HepG2 (cell line): Measurements from ENCODE around the gene XRCC3. TPM values are rescaled to one million over a fixed set of nuclear protein-coding genes. Genes with fewer than 3 reads are reported as not detected.

Experiments used
- ATAC-seq: fragments of 200-7000 bp; cut with Tn5 transposase; 3 replicates; pipeline ENCODE4 v1.9.1; 2020; ENCODE audit warnings: mild to moderate bottlenecking, moderate library complexity
- BruUV-seq: library from RNA; stranded (reverse); fragments of 400-500 nt; replicated peaks from 2 replicates; lab custom pipeline; 2021; lab: Mats Ljungman, UMichigan
- CTCF ChIA-PET: fragments of 300-600 bp; formaldehyde crosslinking; extraction: SDS; loops from one replicate; lab custom pipeline; 2021; ENCODE audit warnings: low total read pairs, inconsistent platforms, low intra/inter-chr PET ratio; lab: Yijun Ruan, JAX
- POLR2A ChIA-PET: fragments of 350-600 bp; sonication (Branson Sonifier 250); formaldehyde crosslinking; loops from one replicate; lab custom pipeline; 2020; ENCODE audit warnings: antibody characterized with exemption, inconsistent platforms; lab: Yijun Ruan, JAX
- DNase-seq: peaks from one replicate; pipeline ENCODE4 v3.0.0-alpha.2; 2015; ENCODE audit warnings: low spot score
- FAIRE-seq: peaks from 3 replicates; lab custom pipeline; 2011; peaks lifted over from hg19 to GRCh38; lab: Jason Lieb, UNC
- H2AFZ ChIP-seq: one replicate; pipeline ENCODE4 v1.6.1; 2011; ENCODE audit warnings: low read length, inconsistent platforms
- H3K27ac ChIP-seq: fragments of 300-600 bp; 3 replicates; pipeline ENCODE4 v1.8.0; 2011; ENCODE audit warnings: mixed run types, mild to moderate bottlenecking, mixed read lengths, low read length, inconsistent platforms; ENCODE audit not compliant: insufficient read depth; ENCODE audit errors: extremely low read length
- H3K27me3 ChIP-seq, 2 experiments: fragments of 200-600 bp in 1 of 2; 2 replicates in 1 of 2; 3 replicates in 1 of 2; pipeline versions ENCODE4 v1.6.0 to v1.8.0; 2011; ENCODE audit warnings: low read length in 2 of 2, mild to moderate bottlenecking in 2 of 2, moderate library complexity in 2 of 2, inconsistent platforms in 1 of 2; ENCODE audit not compliant: insufficient read depth in 2 of 2, control insufficient read depth in 1 of 2
- H3K36me3 ChIP-seq, 2 experiments: fragments of 200-600 bp in 1 of 2; replicated peaks in 1 of 2; 2 replicates in 1 of 2; 3 replicates in 1 of 2; pipeline versions ENCODE4 v1.5.1 to v1.8.0; 2011; ENCODE audit warnings: low read length in 2 of 2, inconsistent platforms in 1 of 2; ENCODE audit not compliant: insufficient read depth in 2 of 2, control insufficient read depth in 1 of 2
- H3K4me1 ChIP-seq: 2 replicates; pipeline ENCODE4 v1.5.1; 2012; ENCODE audit warnings: low read length, inconsistent platforms; ENCODE audit not compliant: insufficient read depth
- H3K4me2 ChIP-seq: 2 replicates; pipeline ENCODE4 v1.6.0; 2011; ENCODE audit warnings: low read depth, low read length, inconsistent platforms
- H3K4me3 ChIP-seq, 3 experiments: fragments of 200-600 bp in 1 of 3; sonication (generic), shearing (Covaris generic) in 1 of 3; replicated peaks in 1 of 3; 2 replicates each; pipeline ENCODE4 v1.5.1; 2011 to 2016; ENCODE audit warnings: low read length in 3 of 3, inconsistent platforms in 2 of 3, low read depth in 2 of 3, mild to moderate bottlenecking in 2 of 3, control low read depth in 1 of 3, mixed read lengths in 1 of 3; ENCODE audit not compliant: insufficient read depth in 1 of 3
- H3K79me2 ChIP-seq: one replicate; pipeline ENCODE4 v1.6.1; 2011; ENCODE audit warnings: low read length, inconsistent platforms; ENCODE audit not compliant: insufficient read depth
- H3K9ac ChIP-seq: 2 replicates; pipeline ENCODE4 v1.6.0; 2011; ENCODE audit warnings: mild to moderate bottlenecking, low read depth, low read length, inconsistent platforms; ENCODE audit not compliant: insufficient read depth
- H3K9me3 ChIP-seq: 2 replicates; pipeline ENCODE4 v1.5.1; 2012; ENCODE audit warnings: mild to moderate bottlenecking, low read length
- H4K20me1 ChIP-seq: 2 replicates; pipeline ENCODE4 v1.6.0; 2011; ENCODE audit warnings: inconsistent platforms, mild to moderate bottlenecking, low read length, moderate library complexity; ENCODE audit not compliant: insufficient read depth
- ELF4 ChIP-seq: sonication (generic); formaldehyde crosslinking; IDR thresholded peaks from 2 replicates; pipeline ENCODE4 v1.5.0; 2020; ENCODE audit warnings: missing genetic modification reagents, mild to moderate bottlenecking, moderate library complexity, borderline replicate concordance
- IRX3 ChIP-seq: sonication (generic); formaldehyde crosslinking; IDR thresholded peaks from 2 replicates; pipeline ENCODE4 v1.8.1; 2023; ENCODE audit warnings: mild to moderate bottlenecking, low read depth, missing genetic modification reagents, borderline replicate concordance
- PITX1 ChIP-seq: sonication (generic); formaldehyde crosslinking; IDR thresholded peaks from 2 replicates; pipeline ENCODE4 v1.5.1; 2020; ENCODE audit warnings: mild to moderate bottlenecking, missing genetic modification reagents
- U2AF2 ChIP-seq: fragments of 200-400 bp; formaldehyde crosslinking; IDR thresholded peaks from 2 replicates; pipeline ENCODE4 v1.6.1; 2017; ENCODE audit warnings: low read depth, mild to moderate bottlenecking, low read length
- ZNF547 ChIP-seq: sonication (generic); formaldehyde crosslinking; IDR thresholded peaks from 2 replicates; pipeline ENCODE4 v1.5.1; 2020; ENCODE audit warnings: mild to moderate bottlenecking, missing genetic modification reagents
- ZNF567 ChIP-seq: sonication (generic); formaldehyde crosslinking; IDR thresholded peaks from 2 replicates; pipeline ENCODE4 v1.8.1; 2023; ENCODE audit warnings: mild to moderate bottlenecking, missing genetic modification reagents, borderline replicate concordance
- ZNF605 ChIP-seq: sonication (generic); formaldehyde crosslinking; IDR thresholded peaks from 2 replicates; pipeline ENCODE4 v1.8.0; 2022; ENCODE audit warnings: mild to moderate bottlenecking, missing genetic modification reagents
- ZNF713 ChIP-seq: sonication (generic); formaldehyde crosslinking; IDR thresholded peaks from 2 replicates; pipeline ENCODE4 v1.4.0; 2020; ENCODE audit warnings: mild to moderate bottlenecking, missing genetic modification reagents
- WGBS: methylation state at CpG from one replicate; pipeline ENCODE4 v1.1.6; 2017; ENCODE audit warnings: low lambda C conversion rate; 5-methylcytosine and 5-hydroxymethylcytosine counted together
- in situ Hi-C: cut with HindIII; loops from 2 replicates; pipeline ENCODE4 v1.10.0; 2017; ENCODE audit warnings: low pct_unique_long_range_greater_than_20kb; ENCODE audit not compliant: extremely low pct_ligation_motif_present
- intact Hi-C: fragments of 100-400 bp; cut with micrococcal nuclease; formaldehyde crosslinking; loops from one replicate; pipeline ENCODE4 v1.10.0; 2022; ENCODE audit not compliant: unreplicated experiment
- polyA plus RNA-seq, 8 experiments: library from polyadenylated mRNA; depleted of rRNA in 3 of 8; stranded (reverse) in 7 of 8; unstranded in 1 of 8; fragments of >200 nt; fragmentation: Illumina TruSeq in 4 of 8; extraction: Trizol in 4 of 8; gene quantifications; 2 replicates each; pipeline versions ENCODE4 v1.2.1 to v1.2.3, GENCODE V29; 2011 to 2016; ENCODE audit warnings: low read depth in 4 of 8, missing spikeins in 1 of 8, mixed read lengths in 1 of 8; ENCODE audit not compliant: insufficient read depth in 1 of 8
- total RNA-seq, 5 experiments: library from RNA; depleted of rRNA; stranded (reverse); fragments of >200 nt; fragmentation: Illumina TruSeq; extraction: Trizol; gene quantifications; 2 replicates each; pipeline ENCODE4 v1.2.3, GENCODE V29; 2016; ENCODE audit warnings: low read depth in 1 of 5
- TF ChIP-seq, protein P1 (sequence below): sonication (generic); formaldehyde crosslinking; IDR thresholded peaks from 2 replicates; pipeline ENCODE4 v1.4.0; 2020; ENCODE audit warnings: low read depth, missing genetic modification reagents
- TF ChIP-seq, protein P2 (sequence below): sonication (generic); formaldehyde crosslinking; IDR thresholded peaks from 2 replicates; pipeline ENCODE4 v1.4.0; 2020; ENCODE audit warnings: missing genetic modification reagents, borderline replicate concordance

The XRCC3 gene
- total and polyA plus RNA-seq, 2 of the 13 experiments (the other 11 are each of a cell fraction or from before 2014, with no cell fraction given) = 5.4 to 25.8 TPM

DNA sequence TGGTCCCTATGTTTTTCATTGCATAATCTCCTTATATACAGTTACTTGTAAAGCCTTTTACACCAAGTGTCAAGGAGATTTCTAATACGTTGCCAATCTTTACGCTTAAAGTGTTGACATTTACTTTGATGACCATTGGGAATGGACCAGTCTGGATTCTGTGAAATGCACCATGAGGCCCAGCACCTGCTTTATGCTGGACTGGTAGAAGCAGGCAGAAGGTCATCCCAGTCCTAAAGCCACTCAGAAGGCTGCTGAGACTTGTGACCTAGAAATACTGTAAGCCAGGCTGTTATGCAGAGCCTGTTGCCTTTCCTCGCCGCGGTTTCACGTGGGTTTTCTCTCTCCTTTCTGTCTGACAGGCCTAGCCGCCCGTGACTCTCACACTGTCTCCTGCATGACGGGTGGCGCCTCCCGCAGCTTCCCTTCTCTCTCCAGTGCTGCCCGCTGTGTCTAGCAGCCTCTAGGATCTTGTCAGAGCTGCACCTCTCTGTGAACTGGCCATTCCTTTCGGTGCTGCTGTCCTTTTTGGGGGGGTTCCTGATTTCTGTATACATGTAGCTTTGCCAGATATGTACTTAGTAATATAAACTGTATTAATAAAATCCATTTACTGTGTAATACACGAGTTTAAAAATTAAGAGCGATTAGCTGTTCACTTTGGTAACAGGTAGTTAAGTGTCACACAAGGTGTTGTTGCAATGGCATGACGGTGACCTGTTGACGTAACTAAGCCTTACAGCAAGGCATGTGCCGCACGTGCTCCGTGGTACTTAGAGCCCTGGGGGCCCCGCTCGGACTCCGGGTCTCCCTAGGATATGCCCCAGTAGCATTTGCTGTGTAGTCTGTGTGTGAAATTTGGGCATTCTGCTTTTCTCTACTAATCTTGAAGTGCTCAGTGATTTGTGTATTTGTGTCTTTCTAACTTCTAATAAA is 29.7 kb downstream of the XRCC3 start:
- Histone ChIP-seq H2AFZ (no peak overlapping the region), H3K9me3 (no peaks in the 10 kb centered on the region), H4K20me1 (no peaks in the 10 kb centered on the region), H3K79me2 (no peaks in the 10 kb centered on the region), H3K9ac (no peak overlapping the region), H3K27ac (no peak overlapping the region), H3K36me3 (peaks cover 19 to 73% of the 10 kb centered on the region in 2 experiments), H3K4me3 (no peak overlapping the region), H3K4me1 (no peaks in the 10 kb centered on the region), H3K27me3 (no peaks in the 10 kb centered on the region), H3K4me2 (no peak overlapping the region)
- 97% methylated on average over 23 of the region's 23 CpGs for WGBS
- ChIA-PET POLR2A (no interaction called here), CTCF (no interaction called here)
- DNase-seq (no peak), FAIRE-seq (no peak), ATAC-seq (no peak)
- intact Hi-C loops (no loop called here), in situ Hi-C loops (no loop called here)
- BruUV-seq = no TSS peak
- TF ChIP-seq ZNF547 (no peak), ZNF713 (CRISPR knock-in tag) (no peak), PITX1 (CRISPR knock-in tag) (no peak), U2AF2 (no peak), ELF4 (no peak), ZNF567 (no peak), IRX3 (CRISPR knock-in tag) (no peak), ZNF605 (CRISPR knock-in tag) (no peak)
- TF ChIP-seq, protein P1, sequence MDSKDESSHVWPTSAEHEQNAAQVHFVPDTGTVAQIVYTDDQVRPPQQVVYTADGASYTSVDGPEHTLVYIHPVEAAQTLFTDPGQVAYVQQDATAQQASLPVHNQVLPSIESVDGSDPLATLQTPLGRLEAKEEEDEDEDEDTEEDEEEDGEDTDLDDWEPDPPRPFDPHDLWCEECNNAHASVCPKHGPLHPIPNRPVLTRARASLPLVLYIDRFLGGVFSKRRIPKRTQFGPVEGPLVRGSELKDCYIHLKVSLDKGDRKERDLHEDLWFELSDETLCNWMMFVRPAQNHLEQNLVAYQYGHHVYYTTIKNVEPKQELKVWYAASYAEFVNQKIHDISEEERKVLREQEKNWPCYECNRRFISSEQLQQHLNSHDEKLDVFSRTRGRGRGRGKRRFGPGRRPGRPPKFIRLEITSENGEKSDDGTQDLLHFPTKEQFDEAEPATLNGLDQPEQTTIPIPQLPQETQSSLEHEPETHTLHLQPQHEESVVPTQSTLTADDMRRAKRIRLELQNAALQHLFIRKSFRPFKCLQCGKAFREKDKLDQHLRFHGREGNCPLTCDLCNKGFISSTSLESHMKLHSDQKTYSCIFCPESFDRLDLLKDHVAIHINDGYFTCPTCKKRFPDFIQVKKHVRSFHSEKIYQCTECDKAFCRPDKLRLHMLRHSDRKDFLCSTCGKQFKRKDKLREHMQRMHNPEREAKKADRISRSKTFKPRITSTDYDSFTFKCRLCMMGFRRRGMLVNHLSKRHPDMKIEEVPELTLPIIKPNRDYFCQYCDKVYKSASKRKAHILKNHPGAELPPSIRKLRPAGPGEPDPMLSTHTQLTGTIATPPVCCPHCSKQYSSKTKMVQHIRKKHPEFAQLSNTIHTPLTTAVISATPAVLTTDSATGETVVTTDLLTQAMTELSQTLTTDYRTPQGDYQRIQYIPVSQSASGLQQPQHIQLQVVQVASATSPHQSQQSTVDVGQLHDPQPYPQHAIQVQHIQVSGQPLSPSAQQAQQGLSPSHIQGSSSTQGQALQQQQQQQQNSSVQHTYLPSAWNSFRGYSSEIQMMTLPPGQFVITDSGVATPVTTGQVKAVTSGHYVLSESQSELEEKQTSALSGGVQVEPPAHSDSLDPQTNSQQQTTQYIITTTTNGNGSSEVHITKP (CRISPR knock-in tag) = no peak
- TF ChIP-seq, protein P2, sequence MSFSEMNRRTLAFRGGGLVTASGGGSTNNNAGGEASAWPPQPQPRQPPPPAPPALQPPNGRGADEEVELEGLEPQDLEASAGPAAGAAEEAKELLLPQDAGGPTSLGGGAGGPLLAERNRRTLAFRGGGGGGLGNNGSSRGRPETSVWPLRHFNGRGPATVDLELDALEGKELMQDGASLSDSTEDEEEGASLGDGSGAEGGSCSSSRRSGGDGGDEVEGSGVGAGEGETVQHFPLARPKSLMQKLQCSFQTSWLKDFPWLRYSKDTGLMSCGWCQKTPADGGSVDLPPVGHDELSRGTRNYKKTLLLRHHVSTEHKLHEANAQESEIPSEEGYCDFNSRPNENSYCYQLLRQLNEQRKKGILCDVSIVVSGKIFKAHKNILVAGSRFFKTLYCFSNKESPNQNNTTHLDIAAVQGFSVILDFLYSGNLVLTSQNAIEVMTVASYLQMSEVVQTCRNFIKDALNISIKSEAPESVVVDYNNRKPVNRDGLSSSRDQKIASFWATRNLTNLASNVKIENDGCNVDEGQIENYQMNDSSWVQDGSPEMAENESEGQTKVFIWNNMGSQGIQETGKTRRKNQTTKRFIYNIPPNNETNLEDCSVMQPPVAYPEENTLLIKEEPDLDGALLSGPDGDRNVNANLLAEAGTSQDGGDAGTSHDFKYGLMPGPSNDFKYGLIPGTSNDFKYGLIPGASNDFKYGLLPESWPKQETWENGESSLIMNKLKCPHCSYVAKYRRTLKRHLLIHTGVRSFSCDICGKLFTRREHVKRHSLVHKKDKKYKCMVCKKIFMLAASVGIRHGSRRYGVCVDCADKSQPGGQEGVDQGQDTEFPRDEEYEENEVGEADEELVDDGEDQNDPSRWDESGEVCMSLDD (CRISPR knock-in tag) = no peak
